Brain microvascular endothelial cell (primary cell): ENCODE measurements around the gene KCTD17.

Source experiments
- DNase-seq: peaks from one replicate; pipeline ENCODE4 v3.0.0-alpha.2; 2020
- H3K27ac ChIP-seq: fragments of 250-450 bp; sonication (Bioruptor Pico); 2 replicates; pipeline ENCODE4 v1.5.1; 2020; ENCODE audit warnings: mild to moderate bottlenecking, moderate library complexity
- H3K27me3 ChIP-seq: fragments of 250-450 bp; sonication (Bioruptor Pico); replicated peaks from 2 replicates; pipeline ENCODE4 v1.5.1; 2020; ENCODE audit warnings: mild to moderate bottlenecking
- H3K36me3 ChIP-seq: fragments of 250-450 bp; sonication (Bioruptor Pico); replicated peaks from 2 replicates; pipeline ENCODE4 v1.5.1; 2020; ENCODE audit warnings: mild to moderate bottlenecking
- H3K4me3 ChIP-seq: 2 replicates; pipeline ENCODE4 v1.5.1; 2011; ENCODE audit warnings: low read depth, mild to moderate bottlenecking, control low read depth, low read length, moderate library complexity
- CTCF ChIP-seq: IDR thresholded peaks from 2 replicates; pipeline ENCODE4 v1.5.1; 2011; ENCODE audit warnings: low read depth, mild to moderate bottlenecking, moderate library complexity, low read length, control low read depth, inconsistent platforms; ENCODE audit errors: missing control alignments
- in situ Hi-C: cut with HindIII; loops from 2 replicates; pipeline ENCODE4 v1.10.0; 2017; ENCODE audit warnings: low sequenced_read_pairs, low pct_ligation_motif_present

KCTD17 gene

GRCh38 chr22:37026325-37026724, 25.2 kb upstream of the KCTD17 start:
- in situ Hi-C loops = no loop called here
- TF ChIP-seq CTCF = no peak
- Histone ChIP-seq H3K27me3 (no peaks in the 10 kb centered on the region), H3K27ac (no peak overlapping the region), H3K36me3 (peaks cover 38% of the 10 kb centered on the region), H3K4me3 (no peak overlapping the region)
- DNase-seq = no peak

- H3K36me3 ChIP-seq = peaks cover 38% of the 10 kb centered on the region
- H3K27ac ChIP-seq = no peak overlapping the region
- H3K27me3 ChIP-seq = no peaks in the 10 kb centered on the region
- no peak overlapping the region for H3K4me3 ChIP-seq
- no peak for TF ChIP-seq CTCF
- no peak for DNase-seq
- in situ Hi-C loops = no loop called here
Observed at GRCh38 chr22:37027556-37027955, 24.0 kb upstream of the KCTD17 start.

GRCh38 chr22:37028692-37029674, 22.6 kb upstream of the KCTD17 start:
- no peak for TF ChIP-seq CTCF
- DNase-seq = no peak
- Histone ChIP-seq H3K27ac (no peak overlapping the region), H3K27me3 (no peaks in the 10 kb centered on the region), H3K4me3 (no peak overlapping the region), H3K36me3 (peaks cover 38% of the 10 kb centered on the region)
- in situ Hi-C loops = no loop called here

DNA sequence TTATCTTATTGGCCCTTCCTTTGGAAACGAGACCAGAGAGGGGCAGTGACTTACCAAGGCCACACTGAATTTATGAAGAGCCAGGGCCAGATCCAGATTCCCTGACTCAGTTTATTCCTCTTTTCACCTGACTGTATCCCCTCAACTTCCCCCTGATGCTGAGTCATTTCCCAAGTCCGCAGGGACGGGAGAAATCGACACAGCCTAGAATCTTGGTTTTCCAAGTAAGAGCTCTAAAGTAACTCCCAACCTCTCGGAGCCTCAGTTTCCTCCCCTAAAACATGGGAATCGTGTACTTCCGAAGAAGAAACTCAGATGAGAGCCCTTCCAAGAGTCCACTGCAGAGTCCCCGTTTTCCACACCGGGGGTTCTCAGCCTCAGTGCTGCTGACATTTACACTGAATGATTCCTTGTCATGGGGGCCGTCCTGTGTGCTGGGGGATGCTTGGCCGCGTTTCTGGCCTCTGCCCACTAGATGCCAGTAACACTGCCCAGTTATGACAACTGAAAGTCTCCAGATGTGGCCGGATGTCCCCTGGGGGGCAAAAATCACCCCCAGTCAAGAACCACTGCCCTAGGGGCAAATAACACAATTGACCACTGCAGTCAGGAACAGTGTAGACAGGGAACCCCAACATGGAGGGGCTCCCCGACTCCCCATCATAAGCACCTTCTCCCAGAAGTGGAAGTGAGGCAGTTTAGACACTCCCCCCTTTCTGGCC, 20.8 kb upstream of the KCTD17 start:
- in situ Hi-C loops = no loop called here
- TF ChIP-seq CTCF = no peak
- H3K27ac ChIP-seq = no peak overlapping the region
- H3K36me3 ChIP-seq = peaks cover 25% of the 10 kb centered on the region
- H3K4me3 ChIP-seq = no peak overlapping the region
- H3K27me3 ChIP-seq = no peaks in the 10 kb centered on the region
- DNase-seq = no peak

- no peak overlapping the region for H3K27ac ChIP-seq
- in situ Hi-C loops = no loop called here
- DNase-seq = no peak
- no peak for TF ChIP-seq CTCF
- H3K27me3 ChIP-seq = no peaks in the 10 kb centered on the region
- peaks cover 11% of the 10 kb centered on the region for H3K36me3 ChIP-seq
- H3K4me3 ChIP-seq = no peak overlapping the region
Observed at GRCh38 chr22:37032134-37032534, 19.4 kb upstream of the KCTD17 start.
